ENCODE results near the gene TRIO. TPM values are rescaled to one million over a fixed set of nuclear protein-coding genes. Genes with fewer than 3 reads are reported as not detected.

TRIO gene
- total and polyA plus RNA-seq, 2 donors (not counting 3 experiments of a cell fraction or from before 2014, with no cell fraction given) = 82.9 to 248 TPM

GRCh38 chr5:14483504-14484157 is 340.5 kb downstream of the TRIO start:
- ChIA-PET POLR2A (no interaction called here), CTCF (interaction anchor here (1.1 kb wide), 1 partner anchor 165 kb away, joined by 6 read pairs; no protein-coding TSS in a partner anchor)
- no peaks in the 10 kb centered on the region for H3K9me1 ChIP-seq (replicated peaks; ENCODE audit: control insufficient read depth, extremely low read depth, insufficient read depth, low read length)
- no TSS peak for BruUV-seq (replicated peaks)
- DNase-seq (ENCODE audit: low read depth, low spot score) (no peak), FAIRE-seq (no peak)
- no peaks in the 10 kb centered on the region for H3K79me2 ChIP-seq (ENCODE audit: control insufficient read depth, insufficient read depth, low read length)
- peaks cover 8% of the 10 kb centered on the region for H3K4me1 ChIP-seq (ENCODE audit: control insufficient read depth, extremely low read depth, insufficient read depth, low read length)
- H3K4me2 ChIP-seq (ENCODE audit: insufficient read depth, low read length) = no peak overlapping the region
- H3K9ac ChIP-seq (replicated peaks; ENCODE audit: extremely low read depth, insufficient read depth, low read length) = no peak overlapping the region
- peaks cover 27 to 34% of the 10 kb centered on the region in 2 experiments for H3K36me3 ChIP-seq (ENCODE audit: control insufficient read depth in 2 of 2, extremely low read depth in 1 of 2, insufficient read depth in 2 of 2, low read length in 2 of 2)
- no peak overlapping the region for H3K27ac ChIP-seq (ENCODE audit: insufficient read depth, low read depth, low read length)
- H3K27me3 ChIP-seq (ENCODE audit: control insufficient read depth in 2 of 2, insufficient read depth in 2 of 2, low read length in 2 of 2) = no peaks in the 10 kb centered on the region
- H3K4me3 ChIP-seq (replicated peaks in 1 of 3; ENCODE audit: insufficient read depth in 1 of 3, low read depth in 1 of 3, low read length in 3 of 3) = no peak overlapping the region
- H3K9me3 ChIP-seq (replicated peaks; ENCODE audit: control insufficient read depth, insufficient read depth, low read length) = no peaks in the 10 kb centered on the region
- no peak overlapping the region for H2AFZ ChIP-seq (ENCODE audit: low read depth, low read length)
- dilution Hi-C loops (cut with MboI; ENCODE audit: extremely low pct_ligation_motif_present, low sequenced_read_pairs) (no loop called here), intact Hi-C loops (cut with micrococcal nuclease) (no loop called here)
- TF ChIP-seq JUN (IDR thresholded peaks at IDR 0.05; ENCODE audit: borderline replicate concordance, insufficient read depth, insufficient read length, low read depth) (no peak), FOS (IDR thresholded peaks at IDR 0.05; ENCODE audit: borderline replicate concordance, insufficient read depth, low read length) (no peak), POLR2AphosphoS5 (IDR thresholded peaks at IDR 0.05; ENCODE audit: insufficient read depth, low read depth, low read length) (no peak), CTCF (IDR thresholded peaks at IDR 0.05; ENCODE audit: extremely low read depth in 1 of 2, insufficient read depth in 1 of 2, low read depth in 1 of 2, low read length in 2 of 2) (no peak), GATA2 (IDR thresholded peaks at IDR 0.05; ENCODE audit: insufficient read depth, insufficient read length, low read depth, low read length) (no peak), EZH2 (IDR thresholded peaks at IDR 0.05; ENCODE audit: borderline replicate concordance, low read depth, low read length, severe bottlenecking) (no peak), MAX (IDR thresholded peaks at IDR 0.05; ENCODE audit: insufficient read depth, insufficient read length) (no peak), POLR2A (IDR thresholded peaks at IDR 0.05; ENCODE audit: low read depth, low read length) (no peak), MYC (IDR thresholded peaks at IDR 0.05; ENCODE audit: low read depth, low read length) (no peak)
- H4K20me1 ChIP-seq (replicated peaks; ENCODE audit: control insufficient read depth, extremely low read depth, insufficient read depth, low read length) = no peaks in the 10 kb centered on the region
